Skin epidermis (tissue), 12 donors: ENCODE results near the gene RETREG1.
"Not testable (repeated sequence)": the region's sequence is repeated elsewhere in the genome, so short reads cannot be mapped to it uniquely, and the experiment has no call there.

Experiments used
- H3K27ac ChIP-seq, 21 experiments: fragments of 200-600 bp; sonication (generic) in 11 of 21; one replicate each; pipeline ENCODE4 v1.5.0; 2020; ENCODE audit warnings: mild to moderate bottlenecking in 3 of 21, inconsistent platforms in 2 of 21, moderate library complexity in 2 of 21
- H3K4me3 ChIP-seq, 7 experiments: fragments of 200-600 bp; sonication (generic) in 2 of 7; one replicate each; pipeline ENCODE4 v1.5.0; 2020; ENCODE audit warnings: inconsistent platforms in 2 of 7, mild to moderate bottlenecking in 2 of 7, moderate library complexity in 1 of 7

RETREG1 gene, protein sequence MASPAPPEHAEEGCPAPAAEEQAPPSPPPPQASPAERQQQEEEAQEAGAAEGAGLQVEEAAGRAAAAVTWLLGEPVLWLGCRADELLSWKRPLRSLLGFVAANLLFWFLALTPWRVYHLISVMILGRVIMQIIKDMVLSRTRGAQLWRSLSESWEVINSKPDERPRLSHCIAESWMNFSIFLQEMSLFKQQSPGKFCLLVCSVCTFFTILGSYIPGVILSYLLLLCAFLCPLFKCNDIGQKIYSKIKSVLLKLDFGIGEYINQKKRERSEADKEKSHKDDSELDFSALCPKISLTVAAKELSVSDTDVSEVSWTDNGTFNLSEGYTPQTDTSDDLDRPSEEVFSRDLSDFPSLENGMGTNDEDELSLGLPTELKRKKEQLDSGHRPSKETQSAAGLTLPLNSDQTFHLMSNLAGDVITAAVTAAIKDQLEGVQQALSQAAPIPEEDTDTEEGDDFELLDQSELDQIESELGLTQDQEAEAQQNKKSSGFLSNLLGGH

GRCh38 chr5:16616536-16617273 is at the start of gene RETREG1:
TSS of gene RETREG1 (minus strand) at chr5:16616997. CDS start at chr5:16616971, 26 bp downstream.
- H3K4me3 ChIP-seq: peak within 1 kb of the TSS; percentile 54 to 80 (median 70)
- H3K27ac ChIP-seq: peak within 1 kb of the TSS in 19 of 21 experiments; percentile 13 to 86 (median 70)

GRCh38 chr5:16666130-16666882 is 49.5 kb upstream of the RETREG1 start:
- no peak overlapping the region for H3K27ac ChIP-seq

DNA sequence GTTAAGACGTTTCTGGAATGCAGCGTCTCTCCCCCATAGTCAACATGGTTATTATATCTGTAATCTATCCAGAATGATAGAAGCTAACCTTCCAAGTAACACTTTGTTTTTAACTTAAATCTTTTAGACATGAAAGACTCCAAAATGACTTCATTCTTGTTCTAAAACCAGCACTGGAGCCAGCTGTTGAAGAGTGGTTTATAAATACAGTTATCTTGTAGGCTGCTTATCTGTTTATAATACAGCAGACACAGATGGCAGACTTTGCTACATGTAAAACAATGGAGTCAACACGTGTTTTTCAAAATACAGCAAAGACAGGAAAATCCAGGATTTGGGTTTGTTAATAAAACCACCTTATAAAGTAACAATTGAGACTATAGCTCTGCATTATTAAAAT is 48.8 kb upstream of the RETREG1 start:
- no peak overlapping the region for H3K4me3 ChIP-seq
- H3K27ac ChIP-seq: no peak overlapping the region

More at GRCh38 chr5:16666130-16666882, 49.5 kb upstream of the RETREG1 start:
- no peak overlapping the region for H3K4me3 ChIP-seq

- no peak overlapping the region for H3K4me3 ChIP-seq
- H3K27ac ChIP-seq: no peak overlapping the region
These were observed 47.6 kb upstream of the RETREG1 start for GRCh38 chr5:16664368-16664767.

DNA sequence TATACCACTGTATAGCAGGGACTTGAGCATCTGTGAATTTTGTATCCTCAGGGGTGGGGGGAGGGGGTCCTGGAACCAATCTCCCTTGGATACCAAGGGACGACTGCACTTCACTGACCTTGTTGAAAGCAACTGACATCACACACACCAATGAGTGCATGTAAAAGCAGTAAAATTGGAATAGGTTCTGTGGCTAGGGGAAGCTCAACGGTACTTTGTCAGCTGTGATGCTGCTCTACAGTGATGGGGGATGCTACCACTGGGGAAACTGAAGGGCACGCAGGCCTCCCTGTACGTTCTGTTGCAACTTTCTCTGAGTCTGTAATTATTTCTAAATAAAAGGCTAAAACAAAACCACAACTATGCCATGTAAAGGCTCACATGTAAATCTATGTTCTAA is 47.0 kb upstream of the RETREG1 start:
- Histone ChIP-seq H3K27ac (no peak overlapping the region), H3K4me3 (no peak overlapping the region)

DNA sequence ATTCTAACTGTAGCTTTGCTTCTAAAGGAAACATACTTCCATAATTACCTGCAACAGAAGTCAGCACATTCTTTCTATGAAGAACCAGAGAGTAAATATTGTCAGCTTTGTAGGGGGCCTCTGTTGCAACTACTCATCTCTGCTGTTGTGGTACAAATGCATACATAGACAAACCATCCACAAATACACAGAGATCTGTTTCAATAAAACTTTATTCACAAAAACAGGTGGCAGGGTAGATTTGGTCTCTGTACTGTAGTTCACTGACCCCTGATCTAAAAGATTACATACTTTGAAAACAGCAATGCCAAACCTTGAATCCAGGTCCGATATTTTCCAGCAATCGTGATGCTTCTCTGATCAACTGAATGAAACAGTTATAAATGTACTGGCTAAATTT is 44.9 kb upstream of the RETREG1 start:
- H3K27ac ChIP-seq: no peak overlapping the region
- no peak overlapping the region for H3K4me3 ChIP-seq

- Histone ChIP-seq H3K4me3 (no peak overlapping the region), H3K27ac (no peak overlapping the region)
These were observed 44.2 kb upstream of the RETREG1 start for GRCh38 chr5:16660982-16661381.

- no peak overlapping the region for H3K4me3 ChIP-seq
- no peak overlapping the region for H3K27ac ChIP-seq
These were observed 42.7 kb upstream of the RETREG1 start for GRCh38 chr5:16659536-16659935.

GRCh38 chr5:16656561-16657191 is 39.9 kb upstream of the RETREG1 start:
- Histone ChIP-seq H3K27ac (peak overlapping the region in 8 of 21 experiments; percentile 10 to 74 (median 49)), H3K4me3 (no peak overlapping the region)

- Histone ChIP-seq H3K4me3 (no peak overlapping the region), H3K27ac (no peak overlapping the region)
These were observed 38.0 kb upstream of the RETREG1 start for GRCh38 chr5:16654647-16655334.

DNA sequence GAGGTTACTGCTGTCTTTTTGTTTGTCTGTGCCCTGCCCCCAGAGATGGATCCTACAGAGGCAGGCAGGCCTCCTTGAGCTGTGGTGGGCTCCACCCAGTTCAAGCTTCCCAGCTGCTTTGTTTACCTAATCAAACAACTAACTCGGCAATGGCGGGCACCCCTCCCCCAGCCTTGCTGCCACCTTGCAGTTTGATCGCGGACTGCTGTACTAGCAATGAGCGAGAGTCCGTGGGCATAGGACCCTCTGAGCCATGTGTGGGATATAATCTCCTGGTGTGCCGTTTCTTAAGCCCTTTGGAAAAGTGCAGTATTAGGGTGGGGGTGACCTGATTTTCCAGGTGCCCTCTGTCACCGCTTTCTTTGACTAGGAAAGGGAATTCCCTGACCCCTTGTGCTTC is 31.9 kb upstream of the RETREG1 start:
- not testable (repeated sequence) for H3K4me3 ChIP-seq, H3K27ac ChIP-seq

DNA sequence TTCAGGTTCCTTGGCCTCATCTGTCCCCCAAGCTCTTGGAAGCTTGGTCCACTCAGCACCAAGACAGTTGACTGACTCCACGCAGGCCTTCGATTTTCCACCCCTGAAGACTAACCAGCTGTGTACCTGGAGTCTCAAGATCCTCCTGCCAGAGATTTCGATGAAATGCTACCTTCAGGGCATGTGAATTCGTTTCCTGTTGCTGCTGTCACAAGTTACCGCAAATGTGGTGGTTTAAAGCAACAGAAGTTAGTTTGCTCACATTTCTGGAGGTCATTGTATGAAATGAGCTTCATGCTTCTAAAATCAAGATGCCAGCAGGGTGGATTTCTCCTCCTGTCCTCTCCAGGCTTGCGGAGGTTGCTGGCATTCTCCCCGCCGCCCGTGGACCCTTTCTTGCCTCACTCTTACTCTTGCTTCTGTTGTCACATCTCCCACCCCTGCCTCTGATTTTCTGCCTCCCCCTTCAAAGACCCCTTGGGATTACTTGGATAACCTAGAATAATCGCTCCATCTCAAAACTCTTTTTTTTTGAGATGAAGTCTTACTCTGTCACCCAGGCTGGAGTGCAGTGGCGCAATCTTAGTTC is 27.6 kb upstream of the RETREG1 start:
- H3K4me3 ChIP-seq: no peak overlapping the region
- H3K27ac ChIP-seq: no peak overlapping the region

DNA sequence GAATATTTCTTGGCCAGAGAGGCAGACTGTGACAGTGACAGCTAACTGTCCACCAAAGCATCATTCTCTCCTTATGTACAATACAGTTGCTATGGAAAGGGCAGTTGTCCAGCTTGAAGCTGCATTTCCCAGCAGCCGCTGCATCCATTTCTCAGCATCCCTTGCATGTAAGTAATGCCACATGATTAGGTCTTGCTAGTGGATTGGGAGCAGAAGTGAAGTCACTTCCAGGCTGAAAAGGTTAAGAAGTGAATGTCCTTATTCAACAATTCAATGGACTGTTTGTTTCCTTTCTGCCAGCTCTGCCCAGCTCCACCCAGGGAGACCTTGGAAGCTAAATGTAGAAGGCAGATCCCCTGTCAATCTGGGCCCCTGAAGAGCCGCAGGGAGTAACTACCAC is 26.1 kb upstream of the RETREG1 start:
- no peak overlapping the region for H3K27ac ChIP-seq
- no peak overlapping the region for H3K4me3 ChIP-seq

DNA sequence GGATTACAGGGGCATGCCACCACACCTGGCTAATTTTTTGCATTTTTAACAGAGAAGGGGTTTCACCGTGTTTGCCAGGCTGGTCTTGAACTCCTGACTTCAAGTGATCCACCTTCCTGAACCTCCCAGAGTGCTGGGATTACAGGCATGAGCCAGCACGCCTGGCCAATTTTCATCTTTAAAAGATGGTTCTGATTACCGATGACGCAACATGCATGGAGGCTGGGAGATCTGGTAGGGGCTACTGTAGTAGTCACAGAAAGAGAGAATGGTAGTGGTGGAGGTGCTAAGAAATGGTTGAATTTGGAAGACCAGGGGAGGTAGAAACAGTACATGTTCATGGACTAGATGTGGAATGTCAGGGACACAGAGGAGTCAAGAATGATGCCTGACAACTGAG is 22.4 kb upstream of the RETREG1 start:
- H3K4me3 ChIP-seq: no peak overlapping the region
- no peak overlapping the region for H3K27ac ChIP-seq

DNA sequence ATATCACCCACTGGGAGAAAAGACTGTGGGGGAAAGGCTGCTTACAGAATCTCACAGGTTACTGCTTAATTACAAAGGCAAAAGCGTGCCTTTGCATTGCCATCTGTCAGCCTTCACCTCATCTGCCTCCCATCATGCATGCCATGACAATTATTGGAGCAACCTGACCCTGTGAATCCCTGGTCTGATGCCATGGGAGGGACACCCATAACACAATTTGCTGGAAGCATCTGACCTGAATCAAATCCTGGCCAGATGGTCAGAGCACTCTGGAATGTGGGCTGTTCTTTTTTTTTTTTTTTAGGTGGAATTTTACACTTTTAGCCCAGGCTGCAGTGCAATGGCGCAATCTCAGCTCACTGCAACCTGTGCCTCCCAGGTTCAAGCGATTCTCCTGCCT is 11.6 kb upstream of the RETREG1 start:
- no peak overlapping the region for H3K27ac ChIP-seq
- H3K4me3 ChIP-seq: no peak overlapping the region

GRCh38 chr5:16626696-16627264 is 10.0 kb upstream of the RETREG1 start:
- peak overlapping the region in 1 of 21 experiments; percentile 33 for H3K27ac ChIP-seq
- H3K4me3 ChIP-seq: no peak overlapping the region

GRCh38 chr5:16625096-16625495 is 8.3 kb upstream of the RETREG1 start:
- Histone ChIP-seq H3K4me3 (no peak overlapping the region), H3K27ac (no peak overlapping the region)

GRCh38 chr5:16619136-16619535 is 2.3 kb upstream of the RETREG1 start:
- Histone ChIP-seq H3K4me3 (no peak overlapping the region), H3K27ac (peak overlapping the region in 1 of 21 experiments; percentile 14)
